ENCODE data around the gene RABL2B.

The RABL2B gene

GRCh38 chr22:50738649-50739227, 44.7 kb downstream of the RABL2B start:
- no peak for DNase-seq (ENCODE audit: low read depth)

GRCh38 chr22:50737728-50738648, 45.4 kb downstream of the RABL2B start, which contains the start of gene ACR:
TSS of gene ACR (plus strand) at chr22:50738204. CDS start at chr22:50738236, 32 bp downstream.
- no peak for DNase-seq (ENCODE audit: low read depth)

GRCh38 chr22:50735739-50736030, 47.8 kb downstream of the RABL2B start:
- no peak for DNase-seq (ENCODE audit: low read depth)

- no peak for DNase-seq (ENCODE audit: low read depth)
These were observed 48.3 kb downstream of the RABL2B start for GRCh38 chr22:50734986-50735738.

- no peak for DNase-seq (ENCODE audit: low read depth)
These were observed 49.1 kb downstream of the RABL2B start for GRCh38 chr22:50734343-50734771.

- peak; percentile 20 for DNase-seq (ENCODE audit: low read depth)
These were observed 49.7 kb downstream of the RABL2B start for GRCh38 chr22:50733521-50734342.

- DNase-seq (ENCODE audit: low read depth) = no peak
These were observed 50.8 kb downstream of the RABL2B start for GRCh38 chr22:50732681-50733080.

- peak; percentile 37 for DNase-seq (ENCODE audit: low read depth)
These were observed 51.4 kb downstream of the RABL2B start for GRCh38 chr22:50731811-50732624.

GRCh38 chr22:50730941-50731661, 52.3 kb downstream of the RABL2B start:
- no peak for DNase-seq (ENCODE audit: low read depth)

- DNase-seq (ENCODE audit: low read depth) = no peak
These were observed 53.2 kb downstream of the RABL2B start for GRCh38 chr22:50730013-50730891.

GRCh38 chr22:50729391-50730012, 53.9 kb downstream of the RABL2B start:
- DNase-seq (ENCODE audit: low read depth) = no peak

- DNase-seq (ENCODE audit: low read depth) = no peak
These were observed 54.9 kb downstream of the RABL2B start for GRCh38 chr22:50728523-50728931.

- DNase-seq (ENCODE audit: low read depth) = no peak
These were observed 55.5 kb downstream of the RABL2B start for GRCh38 chr22:50727678-50728522.

GRCh38 chr22:50726643-50727340, 56.6 kb downstream of the RABL2B start:
- no peak for DNase-seq (ENCODE audit: low read depth)

GRCh38 chr22:50725597-50725996, 57.8 kb downstream of the RABL2B start:
- no peak for DNase-seq (ENCODE audit: low read depth)

GRCh38 chr22:50724616-50725015, 58.8 kb downstream of the RABL2B start:
- DNase-seq (ENCODE audit: low read depth) = no peak

GRCh38 chr22:50723991-50724390, 59.4 kb downstream of the RABL2B start:
- DNase-seq (ENCODE audit: low read depth) = no peak
